ENCODE data around the gene CAPN3.

GRCh38 chr15:42384597-42384996, 25.3 kb downstream of the CAPN3 start:
- TF ChIP-seq CTCF (conservative IDR thresholded peaks at IDR 0.05; ENCODE audit: low read depth, low read length) = no peak
- TF ChIP-seq EZH2 (IDR thresholded peaks at IDR 0.05; ENCODE audit: borderline replicate concordance, low read depth, low read length, poor library complexity, severe bottlenecking) = no peak
